Chondrocyte (in vitro differentiated cells): ENCODE measurements around the gene RNF225. TPM values are rescaled to one million over a fixed set of nuclear protein-coding genes. Genes with fewer than 3 reads are reported as not detected.

Source experiments
- DNase-seq: peaks from one replicate; pipeline ENCODE4 v3.0.0; 2021; ENCODE audit warnings: mixed read lengths, low spot score
- H3K27ac Mint-ChIP-seq: one replicate; pipeline ENCODE4 v1.8.0; 2021; ENCODE audit warnings: mild to moderate bottlenecking, moderate library complexity, mixed read lengths; ENCODE audit not compliant: unreplicated experiment
- H3K27me3 Mint-ChIP-seq: 2 replicates; pipeline ENCODE4 v1.8.0; 2021; ENCODE audit warnings: low read depth, mixed read lengths
- H3K36me3 Mint-ChIP-seq: 2 replicates; pipeline ENCODE4 v1.8.0; 2021; ENCODE audit warnings: low read depth, mixed read lengths
- H3K4me1 Mint-ChIP-seq: 2 replicates; pipeline ENCODE4 v1.8.0; 2021; ENCODE audit warnings: low read depth, mild to moderate bottlenecking, mixed read lengths
- H3K4me3 Mint-ChIP-seq: one replicate; pipeline ENCODE4 v1.8.0; 2021; ENCODE audit warnings: mild to moderate bottlenecking, moderate library complexity, mixed read lengths; ENCODE audit not compliant: unreplicated experiment
- H3K9me3 Mint-ChIP-seq: 2 replicates; pipeline ENCODE4 v1.8.0; 2021; ENCODE audit warnings: low read depth, mixed read lengths
- total RNA-seq: library from RNA; stranded (reverse); gene quantifications from 3 replicates; pipeline ENCODE4 v1.2.1, GENCODE V29; 2021
- TF ChIP-seq, protein P1 (sequence below): fragments of 200-600 bp; sonication (generic); IDR thresholded peaks from 2 replicates; pipeline ENCODE4 v1.5.0; 2021; ENCODE audit warnings: antibody characterized with exemption, mild to moderate bottlenecking, moderate library complexity

The RNF225 gene
- total RNA-seq, 1 donor from 2014 or later = not detected

DNA sequence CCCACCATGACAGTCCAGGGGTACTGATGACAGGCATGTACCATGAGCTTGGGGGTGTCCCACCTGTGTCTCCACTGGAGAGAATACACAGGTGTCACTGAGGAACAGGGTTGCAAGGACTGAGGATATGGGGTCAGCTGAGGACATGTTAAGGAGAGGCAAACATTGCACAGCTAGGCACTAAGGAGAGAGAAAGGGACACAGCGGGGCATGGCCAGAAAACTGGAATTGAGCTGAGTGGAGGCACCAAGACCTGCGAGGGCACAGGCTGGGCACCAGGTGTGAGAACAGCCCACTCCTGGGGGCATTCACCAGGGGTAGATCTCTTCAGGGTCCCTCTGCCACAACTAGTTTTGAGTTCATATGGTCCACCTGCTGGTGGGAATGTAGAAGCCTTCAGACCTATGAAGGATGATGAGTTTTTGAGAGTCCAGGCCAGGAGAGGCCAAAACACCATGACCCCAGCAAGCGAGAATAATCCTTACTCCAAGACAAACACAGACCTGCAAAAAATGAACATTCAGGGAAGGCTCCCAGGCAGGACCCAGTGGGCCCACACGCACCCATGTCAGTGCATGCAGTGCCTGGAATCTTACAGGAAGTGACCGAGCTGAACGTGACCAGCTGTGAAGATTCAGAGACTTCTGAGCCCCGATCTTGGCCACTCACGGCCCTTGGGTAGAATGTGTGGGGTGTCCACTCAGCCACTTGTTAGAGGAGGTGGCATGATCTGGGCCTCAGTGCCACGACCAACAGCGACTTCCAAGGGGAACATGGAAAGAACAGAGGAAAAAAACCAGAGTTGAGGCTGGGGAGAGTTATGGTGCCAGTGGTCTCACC, 11.6 kb downstream of the RNF225 start:
- TF ChIP-seq, protein P1, sequence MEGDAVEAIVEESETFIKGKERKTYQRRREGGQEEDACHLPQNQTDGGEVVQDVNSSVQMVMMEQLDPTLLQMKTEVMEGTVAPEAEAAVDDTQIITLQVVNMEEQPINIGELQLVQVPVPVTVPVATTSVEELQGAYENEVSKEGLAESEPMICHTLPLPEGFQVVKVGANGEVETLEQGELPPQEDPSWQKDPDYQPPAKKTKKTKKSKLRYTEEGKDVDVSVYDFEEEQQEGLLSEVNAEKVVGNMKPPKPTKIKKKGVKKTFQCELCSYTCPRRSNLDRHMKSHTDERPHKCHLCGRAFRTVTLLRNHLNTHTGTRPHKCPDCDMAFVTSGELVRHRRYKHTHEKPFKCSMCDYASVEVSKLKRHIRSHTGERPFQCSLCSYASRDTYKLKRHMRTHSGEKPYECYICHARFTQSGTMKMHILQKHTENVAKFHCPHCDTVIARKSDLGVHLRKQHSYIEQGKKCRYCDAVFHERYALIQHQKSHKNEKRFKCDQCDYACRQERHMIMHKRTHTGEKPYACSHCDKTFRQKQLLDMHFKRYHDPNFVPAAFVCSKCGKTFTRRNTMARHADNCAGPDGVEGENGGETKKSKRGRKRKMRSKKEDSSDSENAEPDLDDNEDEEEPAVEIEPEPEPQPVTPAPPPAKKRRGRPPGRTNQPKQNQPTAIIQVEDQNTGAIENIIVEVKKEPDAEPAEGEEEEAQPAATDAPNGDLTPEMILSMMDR = peak; percentile 65
- peak overlapping the region; percentile 77 for H3K27ac Mint-ChIP-seq
- H3K36me3 Mint-ChIP-seq = no peaks in the 10 kb centered on the region
- no peak for DNase-seq
- H3K9me3 Mint-ChIP-seq = no peaks in the 10 kb centered on the region
- no peaks in the 10 kb centered on the region for H3K27me3 Mint-ChIP-seq
- peak overlapping the region; percentile 90 for H3K4me3 Mint-ChIP-seq
- H3K4me1 Mint-ChIP-seq = peaks cover 34% of the 10 kb centered on the region

DNA sequence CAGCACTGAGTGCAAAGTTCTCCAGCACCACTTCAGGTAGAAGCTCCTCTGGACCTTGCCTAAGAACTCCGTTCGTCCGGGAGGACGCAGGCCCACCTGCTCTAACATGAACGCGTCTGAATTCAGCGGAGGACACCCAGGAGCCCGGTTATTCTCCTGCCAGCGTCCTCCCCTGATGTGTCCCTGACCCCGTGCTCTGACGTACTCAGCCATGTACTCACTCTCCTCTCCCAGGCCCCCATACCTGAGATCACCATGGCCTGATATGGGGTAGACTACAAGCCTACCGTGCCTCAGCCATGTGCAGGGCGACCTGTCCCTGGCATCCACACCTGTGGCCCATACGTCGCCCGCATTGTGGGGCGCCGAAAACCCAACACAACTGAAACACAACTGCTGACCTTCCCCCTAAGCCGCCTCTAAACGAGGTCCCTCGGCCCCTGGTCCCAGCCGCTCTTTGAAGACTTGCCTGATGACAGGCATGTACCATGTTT, 12.2 kb downstream of the RNF225 start:
- no peaks in the 10 kb centered on the region for H3K27me3 Mint-ChIP-seq
- no peaks in the 10 kb centered on the region for H3K9me3 Mint-ChIP-seq
- DNase-seq = no peak
- H3K4me3 Mint-ChIP-seq = peak overlapping the region; percentile 90
- H3K36me3 Mint-ChIP-seq = peaks cover 2% of the 10 kb centered on the region
- TF ChIP-seq, protein P1 = no peak
- H3K27ac Mint-ChIP-seq = peak overlapping the region; percentile 92
- H3K4me1 Mint-ChIP-seq = peaks cover 34% of the 10 kb centered on the region

DNA sequence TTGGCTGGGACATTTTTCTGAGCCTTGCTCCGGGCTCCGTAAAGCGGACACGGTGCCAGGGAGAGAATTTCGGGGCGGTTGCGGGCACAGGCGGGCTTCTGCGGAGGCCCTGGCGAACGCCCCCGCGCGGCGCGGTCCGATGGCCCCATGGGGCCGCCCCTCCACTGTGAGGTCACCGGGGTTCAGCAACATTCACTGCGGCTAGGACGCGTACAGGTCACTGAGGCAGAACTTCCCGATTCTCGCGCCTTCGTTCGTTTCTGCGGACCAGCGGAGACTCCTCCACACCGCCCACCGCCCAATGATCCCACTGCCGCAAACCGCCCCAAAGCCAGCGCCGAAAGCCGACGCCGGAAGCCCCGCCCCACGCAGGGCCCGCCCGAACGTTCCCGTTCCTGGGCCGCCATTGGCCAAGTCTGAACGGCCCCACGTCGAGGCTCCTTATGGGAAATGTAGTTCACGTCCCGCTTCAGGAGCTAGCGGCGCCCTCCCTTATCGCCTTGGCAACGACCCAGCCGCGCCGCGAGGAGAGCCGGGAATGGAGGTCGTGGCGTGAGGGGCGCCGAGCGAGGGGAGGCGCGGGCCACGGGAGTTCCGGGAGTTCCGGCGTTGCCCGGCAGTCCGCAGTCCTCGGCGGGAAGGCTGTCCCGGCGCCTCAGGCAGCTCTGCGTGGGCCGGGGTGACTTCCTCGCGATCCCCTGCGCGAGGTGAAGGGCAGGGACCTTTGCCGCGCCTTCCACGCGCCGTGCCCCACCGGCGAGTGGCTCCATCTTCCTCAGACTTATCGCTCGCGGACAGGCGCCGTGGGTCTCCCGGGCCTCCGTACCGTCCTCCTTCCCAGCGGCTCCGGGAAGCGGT, 12.9 kb downstream of the RNF225 start, which contains the start of gene ZNF584:
TSS of gene ZNF584 (plus strand) at position 498 of the 858 bp plus-strand sequence. CDS start 499 bp downstream, outside the sequence.
- Mint-ChIP-seq H3K27me3 (no peaks in the 10 kb centered on the region), H3K9me3 (no peaks in the 10 kb centered on the region), H3K36me3 (peaks cover 2% of the 10 kb centered on the region), H3K4me1 (peaks cover 32% of the 10 kb centered on the region), H3K4me3 (peak within 1 kb of the TSS; percentile 90), H3K27ac (peak within 1 kb of the TSS; percentile 92)
- TF ChIP-seq, protein P1 = peak; percentile 44
- DNase-seq = peak; percentile 96

DNA sequence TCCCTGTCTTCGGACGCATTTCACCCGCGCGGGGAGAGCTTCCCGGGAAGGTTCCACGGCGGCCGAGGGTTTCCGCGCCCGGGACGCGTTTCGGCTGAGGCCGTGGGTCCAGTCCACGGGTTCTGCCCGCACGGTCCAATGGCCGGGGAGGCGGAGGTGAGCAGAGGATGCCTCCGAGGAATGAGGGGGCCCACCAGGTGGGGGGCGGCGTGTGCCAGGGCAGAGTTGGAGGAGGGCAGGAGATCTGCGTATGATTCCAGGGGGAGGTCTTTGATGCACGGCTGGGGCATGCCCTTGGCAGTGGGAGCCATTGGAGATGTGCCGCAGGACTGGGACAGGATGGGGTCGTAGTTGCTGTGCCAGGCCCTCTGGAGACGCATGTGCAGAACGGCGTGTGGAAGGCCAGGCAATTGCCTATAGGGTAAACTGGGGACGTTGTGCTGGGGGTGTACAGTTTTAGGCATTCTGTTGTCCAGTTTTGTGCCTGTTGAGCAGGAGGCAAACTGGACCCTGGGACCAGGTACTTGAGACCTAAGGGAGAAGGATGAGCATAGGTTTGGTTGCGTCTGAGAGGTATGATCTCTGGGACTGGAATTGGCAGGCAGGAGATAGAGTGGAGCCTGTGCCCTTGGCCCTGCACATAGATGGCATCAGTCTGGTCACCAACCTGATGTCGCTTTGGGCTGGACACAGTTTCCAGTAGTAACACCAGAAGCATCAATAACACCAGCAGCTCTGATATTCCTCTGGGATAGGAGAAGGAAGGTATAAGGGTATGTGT, 13.7 kb downstream of the RNF225 start:
- no peak for DNase-seq
- peak overlapping the region; percentile 90 for H3K4me3 Mint-ChIP-seq
- peaks cover 2% of the 10 kb centered on the region for H3K36me3 Mint-ChIP-seq
- H3K27me3 Mint-ChIP-seq = no peaks in the 10 kb centered on the region
- peak overlapping the region; percentile 76 for H3K27ac Mint-ChIP-seq
- TF ChIP-seq, protein P1 = no peak
- H3K9me3 Mint-ChIP-seq = no peaks in the 10 kb centered on the region
- H3K4me1 Mint-ChIP-seq = peaks cover 35% of the 10 kb centered on the region
